Measurements from ENCODE around the gene GATAD2A. TPM values are rescaled to one million over a fixed set of nuclear protein-coding genes. Genes with fewer than 3 reads are reported as not detected.

Gene GATAD2A
- polyA plus RNA-seq, 1 donor (not counting 4 experiments of a cell fraction or from before 2014, with no cell fraction given) = 28.4 TPM

DNA sequence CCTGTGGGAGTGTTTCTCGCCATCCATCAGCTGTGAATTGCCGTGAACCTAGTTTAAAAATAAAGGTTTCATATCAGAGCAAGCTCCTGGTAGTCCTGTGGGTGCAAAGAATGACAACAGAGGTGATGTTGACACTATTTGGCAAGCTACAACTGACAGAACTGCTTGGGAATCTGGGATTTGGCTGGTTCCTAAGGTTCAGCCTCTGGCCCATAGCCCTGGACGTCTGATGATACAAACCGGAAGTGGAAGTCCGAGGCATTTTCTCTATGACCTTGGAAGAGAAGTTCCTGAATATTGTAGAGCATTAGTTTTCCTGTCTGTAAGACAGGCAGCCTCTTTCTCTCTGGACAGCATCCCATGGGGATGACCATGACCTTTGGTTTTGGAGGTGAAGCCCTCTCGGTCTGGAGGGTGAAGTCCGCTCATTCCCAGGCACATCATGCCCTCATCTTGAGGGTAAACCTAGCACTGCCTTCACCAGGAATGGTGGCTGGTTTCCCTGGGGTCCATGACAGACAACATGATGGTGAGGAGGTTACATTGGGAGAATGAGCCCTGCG is 29.1 kb downstream of the GATAD2A start:
- dilution Hi-C loops (cut with MboI; ENCODE audit: extremely low pct_ligation_motif_present, low sequenced_read_pairs) = no loop called here
- Histone ChIP-seq H3K27ac (ENCODE audit: control insufficient read depth, insufficient read depth, low read length) (no peak overlapping the region), H3K4me3 (ENCODE audit: control insufficient read depth in 2 of 3, extremely low read depth in 1 of 3, insufficient read depth in 2 of 3, low read depth in 1 of 3, low read length in 3 of 3) (no peak overlapping the region), H3K9me1 (ENCODE audit: control insufficient read depth, extremely low read depth, insufficient read depth, low read length) (peaks cover 14% of the 10 kb centered on the region), H3K4me2 (ENCODE audit: control insufficient read depth, extremely low read depth, insufficient read depth, low read depth, low read length) (no peak overlapping the region), H3K36me3 (ENCODE audit: control insufficient read depth in 2 of 2, extremely low read depth in 1 of 2, insufficient read depth in 2 of 2, low read length in 2 of 2) (peaks cover 8 to 10% of the 10 kb centered on the region in 2 experiments), H3K9ac (ENCODE audit: control insufficient read depth, extremely low read depth, insufficient read depth, low read length) (no peak overlapping the region), H2AFZ (ENCODE audit: control insufficient read depth, low read length) (no peak overlapping the region), H4K20me1 (ENCODE audit: control insufficient read depth, extremely low read depth, insufficient read depth, low read length) (peaks cover 37% of the 10 kb centered on the region), H3K9me3 (ENCODE audit: control insufficient read depth, low read depth, low read length) (no peaks in the 10 kb centered on the region), H3K4me1 (ENCODE audit: control insufficient read depth, extremely low read depth, insufficient read depth, low read length) (peaks cover 12% of the 10 kb centered on the region), H3K27me3 (ENCODE audit: control insufficient read depth, extremely low read depth, insufficient read depth, low read length) (no peaks in the 10 kb centered on the region), H3K79me2 (ENCODE audit: control insufficient read depth, insufficient read depth, low read length) (peaks cover 99% of the 10 kb centered on the region)
- no peak for DNase-seq (ENCODE audit: low read depth, low spot score)
- no peak for FAIRE-seq
- TF ChIP-seq, protein P1, sequence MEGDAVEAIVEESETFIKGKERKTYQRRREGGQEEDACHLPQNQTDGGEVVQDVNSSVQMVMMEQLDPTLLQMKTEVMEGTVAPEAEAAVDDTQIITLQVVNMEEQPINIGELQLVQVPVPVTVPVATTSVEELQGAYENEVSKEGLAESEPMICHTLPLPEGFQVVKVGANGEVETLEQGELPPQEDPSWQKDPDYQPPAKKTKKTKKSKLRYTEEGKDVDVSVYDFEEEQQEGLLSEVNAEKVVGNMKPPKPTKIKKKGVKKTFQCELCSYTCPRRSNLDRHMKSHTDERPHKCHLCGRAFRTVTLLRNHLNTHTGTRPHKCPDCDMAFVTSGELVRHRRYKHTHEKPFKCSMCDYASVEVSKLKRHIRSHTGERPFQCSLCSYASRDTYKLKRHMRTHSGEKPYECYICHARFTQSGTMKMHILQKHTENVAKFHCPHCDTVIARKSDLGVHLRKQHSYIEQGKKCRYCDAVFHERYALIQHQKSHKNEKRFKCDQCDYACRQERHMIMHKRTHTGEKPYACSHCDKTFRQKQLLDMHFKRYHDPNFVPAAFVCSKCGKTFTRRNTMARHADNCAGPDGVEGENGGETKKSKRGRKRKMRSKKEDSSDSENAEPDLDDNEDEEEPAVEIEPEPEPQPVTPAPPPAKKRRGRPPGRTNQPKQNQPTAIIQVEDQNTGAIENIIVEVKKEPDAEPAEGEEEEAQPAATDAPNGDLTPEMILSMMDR (optimal IDR thresholded peaks at IDR 0.05 in 1 of 3, IDR thresholded peaks at IDR 0.05 in 1 of 3, conservative IDR thresholded peaks at IDR 0.05 in 1 of 3; ENCODE audit: extremely low read depth in 1 of 3, insufficient read depth in 2 of 3, low read length in 3 of 3) = no peak
- no peak for TF ChIP-seq EZH2 (IDR thresholded peaks at IDR 0.05; ENCODE audit: low read length)

DNA sequence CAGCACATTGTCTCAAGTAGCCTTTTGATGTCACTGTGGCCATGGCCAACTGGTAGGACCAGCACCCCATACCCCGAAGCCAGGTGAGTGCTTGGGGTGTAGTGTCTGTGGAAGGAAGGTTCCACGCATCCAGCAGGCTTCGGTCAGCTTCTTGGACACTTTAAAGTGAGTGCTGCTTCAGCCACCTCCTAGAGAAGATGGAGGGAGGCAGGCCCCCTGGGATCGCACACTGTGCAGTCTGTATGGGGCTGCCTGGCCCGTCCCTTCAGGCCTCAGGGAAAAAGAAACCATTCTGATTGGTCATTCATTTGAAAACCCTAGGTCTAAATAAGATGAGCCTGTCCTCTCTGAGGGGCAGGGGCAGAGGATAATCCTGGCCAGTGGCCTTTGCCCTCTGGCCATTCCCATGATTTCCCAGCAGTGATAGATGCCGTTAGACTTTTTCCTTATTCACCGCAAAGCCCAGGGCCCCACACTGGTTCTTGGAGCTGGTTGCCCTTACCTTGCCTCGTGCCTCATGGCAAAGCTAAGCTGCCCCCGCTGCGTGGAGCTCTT is 30.7 kb downstream of the GATAD2A start:
- FAIRE-seq = no peak
- Histone ChIP-seq H3K79me2 (ENCODE audit: control insufficient read depth, insufficient read depth, low read length) (peaks cover 97% of the 10 kb centered on the region), H4K20me1 (ENCODE audit: control insufficient read depth, extremely low read depth, insufficient read depth, low read length) (peaks cover 28% of the 10 kb centered on the region)

More for the DNA sequence above, 30.7 kb downstream of the GATAD2A start:
- Histone ChIP-seq H3K9ac (ENCODE audit: control insufficient read depth, extremely low read depth, insufficient read depth, low read length) (no peak overlapping the region), H3K9me3 (ENCODE audit: control insufficient read depth, low read depth, low read length) (no peaks in the 10 kb centered on the region), H2AFZ (ENCODE audit: control insufficient read depth, low read length) (no peak overlapping the region), H3K4me3 (ENCODE audit: control insufficient read depth in 2 of 3, extremely low read depth in 1 of 3, insufficient read depth in 2 of 3, low read depth in 1 of 3, low read length in 3 of 3) (no peak overlapping the region), H3K27me3 (ENCODE audit: control insufficient read depth, extremely low read depth, insufficient read depth, low read length) (no peaks in the 10 kb centered on the region), H3K27ac (ENCODE audit: control insufficient read depth, insufficient read depth, low read length) (no peak overlapping the region), H3K4me1 (ENCODE audit: control insufficient read depth, extremely low read depth, insufficient read depth, low read length) (peaks cover 9% of the 10 kb centered on the region), H3K9me1 (ENCODE audit: control insufficient read depth, extremely low read depth, insufficient read depth, low read length) (peaks cover 11% of the 10 kb centered on the region), H3K36me3 (ENCODE audit: control insufficient read depth in 2 of 2, extremely low read depth in 1 of 2, insufficient read depth in 2 of 2, low read length in 2 of 2) (peaks cover 8 to 10% of the 10 kb centered on the region in 2 experiments), H3K4me2 (ENCODE audit: control insufficient read depth, extremely low read depth, insufficient read depth, low read depth, low read length) (no peak overlapping the region)
- DNase-seq (ENCODE audit: low read depth, low spot score) = no peak
- dilution Hi-C loops (cut with MboI; ENCODE audit: extremely low pct_ligation_motif_present, low sequenced_read_pairs) = no loop called here
- no peak for TF ChIP-seq EZH2 (IDR thresholded peaks at IDR 0.05; ENCODE audit: low read length)
- TF ChIP-seq, protein P1 (optimal IDR thresholded peaks at IDR 0.05 in 1 of 3, IDR thresholded peaks at IDR 0.05 in 1 of 3, conservative IDR thresholded peaks at IDR 0.05 in 1 of 3; ENCODE audit: extremely low read depth in 1 of 3, insufficient read depth in 2 of 3, low read length in 3 of 3) = no peak
